HG02981 (cell line): ENCODE measurements around the gene DNAJC25.

Experiments
- ATAC-seq: cut with Tn5 transposase; IDR thresholded peaks from one replicate; pipeline ENCODE4 v1.9.1; 2021; ENCODE audit warnings: mild to moderate bottlenecking, moderate library complexity; ENCODE audit not compliant: unreplicated experiment

The DNAJC25 gene

GRCh38 chr9:111627260-111627963, 3.7 kb upstream of the DNAJC25 start:
- ATAC-seq: no peak

- ATAC-seq: no peak
Observed at GRCh38 chr9:111628411-111628810, 2.7 kb upstream of the DNAJC25 start.

- ATAC-seq: peak; percentile 9
Observed at GRCh38 chr9:111630182-111630963, 761 bp upstream of the DNAJC25 start.

GRCh38 chr9:111630964-111631213, 245 bp upstream of the DNAJC25 start:
- ATAC-seq: no peak

GRCh38 chr9:111632060-111632459, 926 bp downstream of the DNAJC25 start:
- no peak for ATAC-seq

- ATAC-seq: no peak
Observed at GRCh38 chr9:111632695-111633388, 1.7 kb downstream of the DNAJC25 start.

- ATAC-seq: no peak
Observed at GRCh38 chr9:111633389-111633736, 2.2 kb downstream of the DNAJC25 start.

- no peak for ATAC-seq
Observed at GRCh38 chr9:111634860-111635259, 3.7 kb downstream of the DNAJC25 start.

GRCh38 chr9:111637421-111637950, 6.4 kb downstream of the DNAJC25 start:
- no peak for ATAC-seq

GRCh38 chr9:111644195-111644772, 13.2 kb downstream of the DNAJC25 start:
- no peak for ATAC-seq

GRCh38 chr9:111645806-111646205, 14.7 kb downstream of the DNAJC25 start:
- no peak for ATAC-seq

GRCh38 chr9:111646417-111646816, 15.3 kb downstream of the DNAJC25 start:
- no peak for ATAC-seq

GRCh38 chr9:111648066-111648465, 16.9 kb downstream of the DNAJC25 start:
- ATAC-seq: no peak

- ATAC-seq: no peak
Observed at GRCh38 chr9:111649016-111649415, 17.9 kb downstream of the DNAJC25 start.

GRCh38 chr9:111657051-111657450, 25.9 kb downstream of the DNAJC25 start:
- no peak for ATAC-seq

GRCh38 chr9:111658943-111659342, 27.8 kb downstream of the DNAJC25 start:
- ATAC-seq: no peak

GRCh38 chr9:111659691-111660090, 28.6 kb downstream of the DNAJC25 start:
- no peak for ATAC-seq

- peak; percentile 82 for ATAC-seq
Observed at GRCh38 chr9:111661150-111661801, 30.1 kb downstream of the DNAJC25 start, which contains the start of gene GNG10. Gene GNG10, plus strand, starts transcription at chr9:111661605. Its CDS starts 30 bp downstream, at chr9:111661635.

GRCh38 chr9:111661802-111662521, 30.8 kb downstream of the DNAJC25 start:
- peak; percentile 24 for ATAC-seq
